IMR-90 (cell line): ENCODE measurements around the gene CALU. TPM values are rescaled to one million over a fixed set of nuclear protein-coding genes. Genes with fewer than 3 reads are reported as not detected.

Source experiments
- ATAC-seq: fragments of 200-7000 bp; cut with Tn5 transposase; 2 replicates; pipeline ENCODE4 v1.9.1; 2020; ENCODE audit warnings: low read depth, mild to moderate bottlenecking, moderate library complexity
- BruUV-seq: library from RNA; stranded (reverse); fragments of 400-500 nt; replicated peaks from 2 replicates; lab custom pipeline; 2021; lab: Mats Ljungman, UMichigan
- CTCF ChIA-PET: fragments of 300-600 bp; formaldehyde crosslinking; extraction: SDS; loops from one replicate; lab custom pipeline; 2021; ENCODE audit warnings: antibody characterized with exemption; lab: Yijun Ruan, JAX
- POLR2A ChIA-PET: fragments of 300-600 bp; sonication (Branson Sonifier 250); formaldehyde crosslinking; loops from one replicate; lab custom pipeline; 2022; ENCODE audit warnings: antibody characterized with exemption; ENCODE audit not compliant: unreplicated experiment; lab: Charles Lee
- DNase-seq: peaks from one replicate; pipeline ENCODE4 v3.0.0; 2013
- H2AFZ ChIP-seq: replicated peaks from 2 replicates; pipeline ENCODE3; 2013; ENCODE audit warnings: low read length, mild to moderate bottlenecking; ENCODE audit not compliant: poor library complexity
- H2AK5ac ChIP-seq: 2 replicates; pipeline ENCODE4 v1.6.1; 2013; ENCODE audit warnings: low read depth, low read length, inconsistent platforms
- H2AK9ac ChIP-seq: replicated peaks from 2 replicates; pipeline ENCODE3; 2013; ENCODE audit warnings: mild to moderate bottlenecking, low read depth, low read length, moderate library complexity; ENCODE audit not compliant: poor library complexity
- H2BK120ac ChIP-seq: 2 replicates; pipeline ENCODE4 v1.6.1; 2013; ENCODE audit warnings: low read depth, low read length, inconsistent platforms
- H2BK15ac ChIP-seq: 3 replicates; pipeline ENCODE4 v1.6.1; 2013; ENCODE audit warnings: low read depth, low read length, inconsistent platforms
- H2BK20ac ChIP-seq: 2 replicates; pipeline ENCODE4 v1.6.1; 2013; ENCODE audit warnings: low read depth, mild to moderate bottlenecking, inconsistent platforms, low read length, moderate library complexity
- H2BK5ac ChIP-seq: 2 replicates; pipeline ENCODE4 v1.6.1; 2013; ENCODE audit warnings: mild to moderate bottlenecking, low read depth, low read length, inconsistent platforms; ENCODE audit not compliant: poor library complexity, severe bottlenecking
- H3K14ac ChIP-seq: replicated peaks from 2 replicates; pipeline ENCODE4 v1.6.1; 2013; ENCODE audit warnings: low read depth, low read length, inconsistent platforms
- H3K18ac ChIP-seq: 2 replicates; pipeline ENCODE4 v1.6.1; 2013; ENCODE audit warnings: low read depth, low read length, control low read depth
- H3K23ac ChIP-seq: 2 replicates; pipeline ENCODE4 v1.6.1; 2013; ENCODE audit warnings: low read depth, low read length, inconsistent platforms
- H3K27ac ChIP-seq: 2 replicates; pipeline ENCODE4 v1.5.1; 2013; ENCODE audit warnings: mild to moderate bottlenecking, control low read depth, low read length; ENCODE audit not compliant: insufficient read depth
- H3K27me3 ChIP-seq: 2 replicates; pipeline ENCODE4 v1.6.1; 2013; ENCODE audit warnings: low read length; ENCODE audit not compliant: control insufficient read depth, insufficient read depth
- H3K36me3 ChIP-seq: 2 replicates; pipeline ENCODE4 v1.6.1; 2013; ENCODE audit warnings: low read length, mixed read lengths; ENCODE audit not compliant: control insufficient read depth, insufficient read depth
- H3K4ac ChIP-seq: 2 replicates; pipeline ENCODE4 v1.6.1; 2013; ENCODE audit warnings: low read depth, low read length, inconsistent platforms
- H3K4me1 ChIP-seq: 2 replicates; pipeline ENCODE4 v1.6.1; 2013; ENCODE audit warnings: low read length, mixed read lengths; ENCODE audit not compliant: control insufficient read depth, insufficient read depth
- H3K4me2 ChIP-seq: 2 replicates; pipeline ENCODE4 v1.6.1; 2013; ENCODE audit warnings: low read depth, mild to moderate bottlenecking, control low read depth, low read length, moderate library complexity
- H3K4me3 ChIP-seq: 2 replicates; pipeline ENCODE4 v1.5.1; 2013; ENCODE audit warnings: low read depth, mild to moderate bottlenecking, control low read depth, low read length, moderate library complexity; ENCODE audit not compliant: insufficient read depth
- H3K56ac ChIP-seq: 2 replicates; pipeline ENCODE4 v1.6.1; 2013; ENCODE audit warnings: low read length, inconsistent platforms; ENCODE audit not compliant: insufficient read depth; ENCODE audit errors: extremely low read depth
- H3K79me1 ChIP-seq, 2 experiments: 2 replicates each; pipeline ENCODE4 v1.6.1; 2013; ENCODE audit warnings: low read length in 2 of 2, inconsistent platforms in 1 of 2, low read depth in 1 of 2
- H3K9ac ChIP-seq: 2 replicates; pipeline ENCODE4 v1.6.1; 2013; ENCODE audit warnings: low read depth, low read length, control low read depth
- H3K9me1 ChIP-seq: 2 replicates; pipeline ENCODE4 v1.6.1; 2013; ENCODE audit warnings: low read length, inconsistent platforms; ENCODE audit not compliant: insufficient read depth
- H3K9me3 ChIP-seq: 2 replicates; pipeline ENCODE4 v1.6.1; 2013; ENCODE audit warnings: low read length; ENCODE audit not compliant: control insufficient read depth, insufficient read depth
- H4K20me1 ChIP-seq: 2 replicates; pipeline ENCODE4 v1.6.1; 2013; ENCODE audit warnings: low read length, inconsistent platforms; ENCODE audit not compliant: insufficient read depth
- H4K5ac ChIP-seq: 2 replicates; pipeline ENCODE4 v1.6.1; 2013; ENCODE audit warnings: mild to moderate bottlenecking, low read depth, low read length, control low read depth
- H4K8ac ChIP-seq, 2 experiments: 2 replicates each; pipeline ENCODE4 v1.6.1; 2013; ENCODE audit warnings: low read depth in 2 of 2, low read length in 2 of 2, control low read depth in 1 of 2, inconsistent platforms in 1 of 2
- H4K91ac ChIP-seq: 2 replicates; pipeline ENCODE4 v1.6.1; 2013; ENCODE audit warnings: low read depth, low read length, inconsistent platforms; ENCODE audit not compliant: insufficient read depth
- CEBPB ChIP-seq: IDR thresholded peaks from 2 replicates; pipeline ENCODE4 v1.6.1; 2012; ENCODE audit warnings: low read depth, low read length, improper control_type of control experiment
- MAFK ChIP-seq: IDR thresholded peaks from 2 replicates; pipeline ENCODE4 v1.6.1; 2012; ENCODE audit warnings: low read depth, low read length, improper control_type of control experiment
- MAZ ChIP-seq: IDR thresholded peaks from 2 replicates; pipeline ENCODE4 v1.6.1; 2012; ENCODE audit warnings: low read depth, mild to moderate bottlenecking, low read length, improper control_type of control experiment, moderate library complexity, borderline replicate concordance
- WGBS, 2 experiments: methylation state at CpG; one replicate each; pipeline versions ENCODE4 v1.1.5 to v1.1.7; 2013; ENCODE audit warnings: missing lambda C conversion rate in 2 of 2; ENCODE audit not compliant: insufficient read length in 1 of 2; ENCODE audit errors: extremely low coverage in 2 of 2; 5-methylcytosine and 5-hydroxymethylcytosine counted together
- dilution Hi-C: fragments of 300-500 bp; cut with HindIII; formaldehyde crosslinking; loops from one replicate; pipeline ENCODE4 v1.14.3; 2018; ENCODE audit warnings: low sequenced_read_pairs; ENCODE audit not compliant: unreplicated experiment
- in situ Hi-C: fragments of 300-500 bp; cut with MboI; formaldehyde crosslinking; loops from 3 replicates; pipeline ENCODE4 v1.14.3; 2019; ENCODE audit warnings: low sequenced_read_pairs, inconsistent platforms, mixed read lengths
- intact Hi-C: fragments of 100-400 bp; cut with micrococcal nuclease; formaldehyde crosslinking; loops from 2 replicates; pipeline ENCODE4 v1.10.0; 2022
- polyA plus RNA-seq, 3 experiments: library from polyadenylated mRNA; depleted of rRNA; stranded (reverse); fragments of >200 nt; gene quantifications; 2 replicates each; pipeline ENCODE4 v1.2.3, GENCODE V29; 2012; ENCODE audit warnings: low replicate concordance in 1 of 3
- total RNA-seq: library from RNA; depleted of rRNA; stranded (reverse); fragments of >200 nt; gene quantifications from 2 replicates; pipeline ENCODE4 v1.2.3, GENCODE V29; 2012

The CALU gene
- total and polyA plus RNA-seq, 2 of the 4 experiments (the other 2 are of a cell fraction), result 421 to 525 TPM

DNA sequence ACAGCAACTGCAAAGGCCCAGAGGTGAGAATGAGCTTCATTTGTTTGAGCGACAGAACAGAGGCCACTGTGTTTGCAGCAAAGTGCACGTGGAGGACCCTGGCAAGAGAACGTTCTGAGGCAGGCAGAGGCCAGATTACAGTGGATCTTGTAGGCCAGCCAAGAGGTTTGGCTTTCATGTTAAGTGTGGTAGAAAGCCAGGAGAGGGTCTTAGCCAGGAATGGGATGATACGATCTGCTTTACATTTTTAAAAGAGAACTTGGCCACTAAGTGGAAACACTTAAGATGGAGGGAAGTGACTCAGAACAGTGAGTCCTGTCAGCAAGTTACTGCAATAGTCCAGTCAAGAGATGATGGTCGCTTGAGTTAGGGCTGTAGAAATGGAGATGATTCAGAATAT, 57.2 kb downstream of the CALU start:
- ATAC-seq, result peak; percentile 14; the same call in 1 of the 2 replicates
- Histone ChIP-seq H4K5ac (no peak overlapping the region), H3K27ac (no peak overlapping the region), H4K20me1 (no peaks in the 10 kb centered on the region), H3K9ac (no peak overlapping the region), H4K8ac (peak overlapping the region in 1 of 2 experiments; percentile 36; a peak in 1 of 4 replicates), H2AK9ac (no peak overlapping the region), H3K18ac (no peak overlapping the region), H2BK120ac (no peak overlapping the region), H3K36me3 (peaks cover 11% of the 10 kb centered on the region), H2BK20ac (no peak overlapping the region), H3K23ac (no peak overlapping the region), H3K4me1 (peaks cover 9% of the 10 kb centered on the region), H3K27me3 (no peaks in the 10 kb centered on the region), H3K9me1 (peaks cover 2% of the 10 kb centered on the region; the same call in 1 of the 2 replicates), H3K14ac (peak overlapping the region; percentile 82), H3K79me1 (peaks cover 0 to 13% of the 10 kb centered on the region in 2 experiments; a peak in 2 of 4 replicates), H3K56ac (no peak overlapping the region), H2BK5ac (no peak overlapping the region), H3K4ac (no peak overlapping the region), H4K91ac (no peak overlapping the region), H2AFZ (peak overlapping the region; percentile 84), H3K4me2 (no peak overlapping the region), H2AK5ac (no peak overlapping the region), H3K9me3 (no peaks in the 10 kb centered on the region), H2BK15ac (no peak overlapping the region), H3K4me3 (no peak overlapping the region)
- ChIA-PET CTCF (no interaction called here), POLR2A (no interaction called here)
- WGBS, 2 experiments, result 58% methylated on average over 2 of the region's 5 CpGs; no CpG with 5 or more reads in 1 of the 2 experiments
- TF ChIP-seq MAFK (0 out of 2 replicates have a peak, but pooled peaks have one; percentile 18), MAZ (no peak), CEBPB (peak; percentile 64)
- no TSS peak for BruUV-seq
- intact Hi-C loops, result no loop called here
- in situ Hi-C loops, result no loop called here
- dilution Hi-C loops, result no loop called here
- peak; percentile 86 for DNase-seq
